Activated naive CD4-positive, alpha-beta T cell treated with anti-CD3 and anti-CD28 coated beads, Interleukin-2, amount 10 ng/mL, durations not matched to agents 7 days and 5 days (primary cell): Measurements from ENCODE around the gene C4orf50.
A peak's percentile ranks its signal among the peaks of the same experiment; 100 is the strongest.

ENCODE experiments used
- CTCF ChIA-PET: fragments of 350-600 bp; sonication (Branson Sonifier 250); formaldehyde crosslinking; loops from one replicate; lab custom pipeline; 2021; ENCODE audit warnings: antibody characterized with exemption; lab: Charles Lee
- DNase-seq: peaks from one replicate; pipeline ENCODE4 v3.0.0-alpha.2; 2020
- H3K27ac Mint-ChIP-seq: one replicate; pipeline ENCODE4 v1.8.0; 2021; ENCODE audit warnings: mild to moderate bottlenecking, moderate library complexity, mixed read lengths
- H3K27me3 Mint-ChIP-seq: one replicate; pipeline ENCODE4 v1.8.0; 2021; ENCODE audit warnings: mild to moderate bottlenecking, mixed read lengths
- H3K36me3 Mint-ChIP-seq: one replicate; pipeline ENCODE4 v1.8.0; 2021; ENCODE audit warnings: mixed read lengths
- H3K4me1 Mint-ChIP-seq: one replicate; pipeline ENCODE4 v1.8.0; 2021; ENCODE audit warnings: mixed read lengths
- H3K4me3 Mint-ChIP-seq: one replicate; pipeline ENCODE4 v1.8.0; 2021; ENCODE audit warnings: mild to moderate bottlenecking, moderate library complexity, mixed read lengths
- H3K9me3 Mint-ChIP-seq: one replicate; pipeline ENCODE4 v1.8.0; 2021; ENCODE audit warnings: mixed read lengths

C4orf50 gene

GRCh38 chr4:5989236-5990225, 28.7 kb downstream of the C4orf50 start:
- H3K27me3 Mint-ChIP-seq = peaks cover 17% of the 10 kb centered on the region
- no peak overlapping the region for H3K27ac Mint-ChIP-seq
- H3K4me1 Mint-ChIP-seq = no peaks in the 10 kb centered on the region
- no peaks in the 10 kb centered on the region for H3K36me3 Mint-ChIP-seq
- CTCF ChIA-PET = interaction anchor here (1.5 kb wide), 1 partner anchor 9 kb away, joined by 5 read pairs; no protein-coding TSS in a partner anchor
- H3K9me3 Mint-ChIP-seq = peaks cover 3% of the 10 kb centered on the region
- no peak for DNase-seq
- no peak overlapping the region for H3K4me3 Mint-ChIP-seq

DNA sequence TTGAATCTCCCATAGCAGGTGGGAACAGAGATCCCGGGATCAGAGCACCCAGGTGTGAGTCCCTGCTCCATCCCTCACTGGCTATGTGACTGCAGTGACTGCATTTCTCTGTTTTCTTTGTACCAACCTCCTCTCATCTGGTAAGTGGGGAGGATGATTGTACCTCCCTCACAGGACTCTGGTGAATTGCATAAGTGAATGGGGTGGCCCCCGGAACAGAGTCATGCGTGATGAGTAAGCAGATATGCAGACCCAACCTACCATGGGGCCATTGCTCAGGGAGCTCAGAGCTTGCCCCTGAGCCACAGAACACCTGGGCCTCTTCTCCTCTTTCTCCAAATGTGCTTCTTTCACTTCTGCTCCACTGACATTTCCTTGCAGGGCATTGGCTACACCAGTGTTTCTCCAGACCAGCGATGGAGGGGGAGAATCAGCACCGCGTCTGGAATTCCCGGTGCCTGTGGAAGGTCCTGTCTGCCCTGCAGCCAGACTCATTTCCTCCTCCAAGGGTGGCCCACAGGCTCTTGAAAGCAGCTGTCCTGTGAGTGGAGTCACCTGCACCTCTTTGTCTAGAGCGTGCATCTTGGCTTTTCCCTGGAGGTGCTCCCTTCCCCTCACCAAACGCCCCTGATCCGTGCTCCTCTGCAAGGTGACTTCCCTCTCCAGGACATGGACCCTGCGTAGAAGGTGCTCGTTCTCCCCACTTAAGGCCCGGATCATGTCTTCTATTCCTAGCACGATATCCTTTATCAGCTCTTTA, 30.0 kb downstream of the C4orf50 start:
- CTCF ChIA-PET = interaction anchor here (1.5 kb wide), 1 partner anchor 10 kb away, joined by 5 read pairs; no protein-coding TSS in a partner anchor
- Mint-ChIP-seq H3K27ac (no peak overlapping the region), H3K4me1 (no peaks in the 10 kb centered on the region), H3K27me3 (peaks cover 17% of the 10 kb centered on the region), H3K36me3 (no peaks in the 10 kb centered on the region), H3K9me3 (peaks cover 5% of the 10 kb centered on the region), H3K4me3 (no peak overlapping the region)
- no peak for DNase-seq

DNA sequence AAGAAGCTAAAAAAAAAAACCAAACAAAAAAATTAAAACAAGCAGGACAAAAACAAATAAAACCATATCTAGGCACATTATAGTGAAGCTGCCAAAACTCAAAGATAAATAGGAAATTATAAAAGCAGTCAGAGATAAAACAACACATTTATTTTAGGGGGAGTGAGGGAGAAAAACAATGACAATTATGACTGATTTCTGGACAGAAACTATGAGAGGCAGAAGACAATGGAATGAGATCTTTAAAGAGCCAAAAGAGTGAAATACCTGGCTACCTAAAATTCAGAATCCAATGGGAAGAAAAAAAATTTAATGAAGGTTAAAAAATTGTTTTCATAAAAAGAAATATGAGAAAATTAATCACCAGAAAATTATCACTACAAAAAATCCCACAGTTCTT, 33.4 kb downstream of the C4orf50 start:
- Mint-ChIP-seq H3K4me1 (no peaks in the 10 kb centered on the region), H3K27me3 (peaks cover 28% of the 10 kb centered on the region), H3K9me3 (peaks cover 5% of the 10 kb centered on the region), H3K4me3 (no peak overlapping the region), H3K36me3 (no peaks in the 10 kb centered on the region), H3K27ac (no peak overlapping the region)
- CTCF ChIA-PET = no interaction called here
- no peak for DNase-seq

DNA sequence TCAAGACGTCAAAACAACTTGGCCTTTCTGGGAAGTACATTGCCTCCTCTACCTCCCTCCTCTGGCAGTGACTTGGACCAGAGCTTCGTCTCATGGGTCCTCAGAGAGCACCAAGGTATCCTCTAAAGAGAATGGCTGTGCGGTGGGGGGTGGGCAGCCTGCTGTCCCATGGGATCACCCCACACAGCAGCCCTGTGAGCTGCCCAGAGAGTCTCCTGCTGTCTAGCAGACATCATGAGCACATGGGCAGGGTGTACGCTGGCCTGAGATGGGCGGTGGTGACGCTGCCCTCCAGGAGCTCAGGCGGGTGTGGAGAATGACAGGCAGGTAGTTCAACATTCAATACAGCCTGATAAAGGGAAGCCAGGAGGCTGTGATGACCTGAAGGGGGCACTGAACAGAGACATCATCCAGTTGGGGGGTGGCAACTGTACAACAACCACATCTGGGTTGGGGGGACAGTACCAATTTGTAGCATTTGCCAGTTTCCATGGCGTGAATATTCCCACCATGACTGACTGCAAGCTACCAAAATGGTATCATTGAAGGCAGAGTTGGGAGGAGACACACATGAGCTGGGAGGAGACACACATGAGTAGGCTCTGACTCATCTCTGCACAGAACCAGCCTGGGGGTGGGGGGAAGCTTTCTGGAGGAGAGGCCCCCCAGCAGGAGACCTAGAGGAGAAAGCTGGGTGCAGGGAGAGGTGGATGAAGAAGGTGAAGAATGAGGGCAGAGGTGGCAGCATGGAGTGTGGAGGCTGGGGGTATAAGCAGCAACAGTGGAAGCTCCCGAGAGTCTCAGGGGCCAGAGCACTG, 35.9 kb downstream of the C4orf50 start:
- Mint-ChIP-seq H3K27me3 (peaks cover 14% of the 10 kb centered on the region), H3K4me1 (no peaks in the 10 kb centered on the region), H3K36me3 (no peaks in the 10 kb centered on the region), H3K4me3 (no peak overlapping the region), H3K27ac (no peak overlapping the region), H3K9me3 (peaks cover 5% of the 10 kb centered on the region)
- CTCF ChIA-PET = interaction anchor here (2.2 kb wide), 1 partner anchor 16 kb away, joined by 8 read pairs; no protein-coding TSS in a partner anchor
- DNase-seq = no peak

DNA sequence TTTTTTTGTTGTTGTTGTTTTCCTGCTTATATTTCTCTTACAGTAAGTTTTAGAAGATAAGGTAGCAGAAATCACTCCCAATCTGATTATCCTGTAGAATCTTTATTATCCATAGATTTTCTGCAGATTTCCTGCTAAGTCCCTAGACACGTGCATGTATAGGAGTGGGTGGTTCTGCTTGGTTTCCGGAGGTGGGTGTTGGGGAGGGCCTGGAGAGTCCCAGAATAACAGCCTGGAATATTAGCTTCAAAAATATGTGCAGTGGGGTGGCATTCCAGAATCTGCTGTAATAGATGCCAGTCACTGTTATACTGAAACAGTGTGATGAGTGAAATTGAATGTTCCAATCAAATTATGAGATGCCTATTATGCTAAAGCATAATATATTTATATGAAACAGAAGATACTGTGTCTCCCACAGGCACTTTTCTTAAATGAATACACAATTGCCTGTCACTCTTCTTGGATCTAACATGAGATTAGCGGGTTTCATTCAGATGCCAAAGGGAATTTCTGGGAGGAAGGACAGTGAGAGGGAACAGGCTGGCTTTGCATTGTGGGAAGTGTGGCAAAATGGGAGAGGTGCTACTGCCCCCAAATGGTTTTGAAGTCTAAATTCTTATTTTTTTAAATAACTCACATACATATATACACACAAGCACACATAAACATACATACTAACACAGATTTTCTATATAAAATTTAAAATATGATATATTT, 37.6 kb downstream of the C4orf50 start:
- no peak overlapping the region for H3K4me3 Mint-ChIP-seq
- no peaks in the 10 kb centered on the region for H3K36me3 Mint-ChIP-seq
- CTCF ChIA-PET = no interaction called here
- peak overlapping the region; percentile 12 for H3K27ac Mint-ChIP-seq
- no peak for DNase-seq
- no peaks in the 10 kb centered on the region for H3K4me1 Mint-ChIP-seq
- peaks cover 14% of the 10 kb centered on the region for H3K27me3 Mint-ChIP-seq
- H3K9me3 Mint-ChIP-seq = peaks cover 5% of the 10 kb centered on the region

- CTCF ChIA-PET = no interaction called here
- no peaks in the 10 kb centered on the region for H3K4me1 Mint-ChIP-seq
- DNase-seq = no peak
These were observed 38.2 kb downstream of the C4orf50 start for GRCh38 chr4:5979981-5980380.

GRCh38 chr4:5976921-5977320, 41.3 kb downstream of the C4orf50 start:
- Mint-ChIP-seq H3K27me3 (peaks cover 11% of the 10 kb centered on the region), H3K4me1 (no peaks in the 10 kb centered on the region), H3K27ac (no peak overlapping the region), H3K36me3 (no peaks in the 10 kb centered on the region), H3K9me3 (no peaks in the 10 kb centered on the region), H3K4me3 (no peak overlapping the region)
- DNase-seq = no peak
- CTCF ChIA-PET = interaction anchor here (0.6 kb wide), 1 partner anchor 41 kb away, joined by 3 read pairs; the partner anchor contains the start of gene C4orf50

More at GRCh38 chr4:5979981-5980380, 38.2 kb downstream of the C4orf50 start:
- Mint-ChIP-seq H3K36me3 (no peaks in the 10 kb centered on the region), H3K27me3 (peaks cover 18% of the 10 kb centered on the region), H3K4me3 (no peak overlapping the region), H3K27ac (no peak overlapping the region), H3K9me3 (peaks cover 5% of the 10 kb centered on the region)

DNA sequence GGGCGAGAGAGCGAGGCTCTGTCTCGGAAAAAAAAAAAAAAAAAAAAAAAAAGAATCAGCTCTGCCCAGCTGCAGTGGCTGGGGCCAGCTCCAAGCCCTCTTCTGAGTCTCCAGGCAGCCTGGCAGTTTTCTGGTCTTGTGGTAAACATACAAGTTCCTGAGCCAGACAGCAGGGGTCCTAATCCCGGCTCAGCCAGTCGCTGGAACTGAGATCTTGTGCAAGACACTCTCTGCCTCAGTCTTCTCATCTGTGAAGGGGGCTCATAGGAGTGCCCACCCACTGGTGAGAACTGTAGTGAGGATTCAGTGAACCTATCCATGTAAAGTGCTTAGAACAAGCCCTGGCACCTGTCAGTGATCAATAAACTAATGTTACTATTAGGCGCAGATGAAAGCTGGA, 41.8 kb downstream of the C4orf50 start:
- H3K4me3 Mint-ChIP-seq = no peak overlapping the region
- no peaks in the 10 kb centered on the region for H3K9me3 Mint-ChIP-seq
- no peaks in the 10 kb centered on the region for H3K4me1 Mint-ChIP-seq
- H3K27ac Mint-ChIP-seq = no peak overlapping the region
- H3K36me3 Mint-ChIP-seq = no peaks in the 10 kb centered on the region
- peaks cover 11% of the 10 kb centered on the region for H3K27me3 Mint-ChIP-seq
- no peak for DNase-seq
- CTCF ChIA-PET = interaction anchor here (0.6 kb wide), 1 partner anchor 42 kb away, joined by 3 read pairs; the partner anchor contains the start of gene C4orf50

DNA sequence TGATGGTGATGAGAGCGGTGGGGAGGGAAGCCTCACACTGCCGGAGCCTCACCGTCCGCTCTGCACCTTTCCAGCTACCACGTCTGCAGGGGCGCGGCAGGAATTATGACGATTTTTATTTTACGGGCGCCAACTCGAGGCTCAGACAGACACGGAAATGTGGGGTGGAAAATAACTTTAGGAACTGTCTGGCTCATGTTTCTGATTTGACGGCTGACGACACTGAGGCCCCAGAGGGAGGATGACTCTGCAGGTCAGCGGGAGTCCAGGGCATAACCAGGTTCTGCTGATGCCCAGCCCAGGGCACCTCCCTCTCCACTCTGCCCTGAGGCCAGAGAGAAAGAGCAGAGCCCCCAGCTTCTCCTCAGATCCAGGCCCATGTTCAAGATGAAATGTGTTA, 43.9 kb downstream of the C4orf50 start:
- CTCF ChIA-PET = no interaction called here
- no peak for DNase-seq

GRCh38 chr4:5973486-5974220, 44.6 kb downstream of the C4orf50 start:
- Mint-ChIP-seq H3K4me1 (no peaks in the 10 kb centered on the region), H3K36me3 (no peaks in the 10 kb centered on the region), H3K27me3 (peaks cover 4% of the 10 kb centered on the region), H3K27ac (no peak overlapping the region), H3K4me3 (no peak overlapping the region), H3K9me3 (no peaks in the 10 kb centered on the region)
- DNase-seq = no peak
- CTCF ChIA-PET = no interaction called here

More for the DNA sequence above, 43.9 kb downstream of the C4orf50 start:
- no peak overlapping the region for H3K4me3 Mint-ChIP-seq
- peaks cover 4% of the 10 kb centered on the region for H3K27me3 Mint-ChIP-seq
- H3K9me3 Mint-ChIP-seq = no peaks in the 10 kb centered on the region
- no peaks in the 10 kb centered on the region for H3K36me3 Mint-ChIP-seq
- no peak overlapping the region for H3K27ac Mint-ChIP-seq
- H3K4me1 Mint-ChIP-seq = no peaks in the 10 kb centered on the region

DNA sequence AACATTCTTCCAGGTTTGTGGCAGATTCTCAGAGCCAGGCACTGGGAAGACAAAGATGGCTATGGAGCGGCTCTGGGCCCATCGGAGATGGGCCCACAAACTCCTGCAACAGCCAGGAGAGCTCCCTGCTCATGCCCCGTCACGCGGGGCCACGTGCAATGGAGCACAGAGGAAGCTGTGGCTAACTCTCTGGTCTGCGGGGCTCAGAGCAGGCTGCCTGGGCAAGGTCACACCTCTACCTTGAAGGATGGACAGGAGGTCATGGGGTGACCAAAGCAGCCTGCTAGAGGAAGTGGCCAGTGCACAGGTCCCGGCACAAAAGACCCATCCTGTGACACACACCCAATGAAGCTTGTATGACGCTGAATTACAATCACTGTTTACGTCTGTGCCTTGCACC, 45.2 kb downstream of the C4orf50 start:
- CTCF ChIA-PET = no interaction called here
- Mint-ChIP-seq H3K4me1 (no peaks in the 10 kb centered on the region), H3K36me3 (no peaks in the 10 kb centered on the region), H3K27ac (no peak overlapping the region), H3K27me3 (peaks cover 4% of the 10 kb centered on the region), H3K4me3 (no peak overlapping the region), H3K9me3 (no peaks in the 10 kb centered on the region)
- no peak for DNase-seq

DNA sequence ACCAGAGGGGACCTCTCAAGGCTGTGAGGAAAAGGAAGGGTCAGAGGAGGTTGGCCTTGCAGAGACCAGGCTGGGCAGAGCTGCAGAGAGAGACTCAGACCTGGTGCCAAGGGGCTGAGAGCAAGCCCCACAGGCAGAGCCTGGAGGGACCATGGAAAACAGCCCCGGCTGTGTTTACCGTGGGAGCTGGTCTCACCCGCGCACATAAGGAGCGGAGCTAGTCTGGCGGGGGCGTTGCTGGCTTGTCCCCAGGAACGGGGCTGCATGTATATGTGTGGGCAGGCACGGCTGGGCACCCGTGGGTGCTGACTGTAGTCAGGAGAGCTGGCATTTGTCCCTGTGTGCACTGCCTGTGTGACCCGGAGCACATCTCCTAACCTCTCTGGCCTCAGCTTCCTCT, 45.7 kb downstream of the C4orf50 start:
- no peak for DNase-seq

GRCh38 chr4:5971078-5971450, 47.2 kb downstream of the C4orf50 start:
- DNase-seq = no peak
- peaks cover 4% of the 10 kb centered on the region for H3K27me3 Mint-ChIP-seq
- no peaks in the 10 kb centered on the region for H3K9me3 Mint-ChIP-seq
- CTCF ChIA-PET = no interaction called here
- H3K27ac Mint-ChIP-seq = no peak overlapping the region
- H3K4me1 Mint-ChIP-seq = no peaks in the 10 kb centered on the region
- no peaks in the 10 kb centered on the region for H3K36me3 Mint-ChIP-seq
- no peak overlapping the region for H3K4me3 Mint-ChIP-seq

More for the DNA sequence above, 45.7 kb downstream of the C4orf50 start:
- Mint-ChIP-seq H3K4me1 (no peaks in the 10 kb centered on the region), H3K36me3 (no peaks in the 10 kb centered on the region), H3K27ac (no peak overlapping the region), H3K4me3 (no peak overlapping the region), H3K27me3 (peaks cover 4% of the 10 kb centered on the region), H3K9me3 (no peaks in the 10 kb centered on the region)
- CTCF ChIA-PET = no interaction called here
